ENCODE data around the gene DNAJB6.

DNAJB6 gene

DNA sequence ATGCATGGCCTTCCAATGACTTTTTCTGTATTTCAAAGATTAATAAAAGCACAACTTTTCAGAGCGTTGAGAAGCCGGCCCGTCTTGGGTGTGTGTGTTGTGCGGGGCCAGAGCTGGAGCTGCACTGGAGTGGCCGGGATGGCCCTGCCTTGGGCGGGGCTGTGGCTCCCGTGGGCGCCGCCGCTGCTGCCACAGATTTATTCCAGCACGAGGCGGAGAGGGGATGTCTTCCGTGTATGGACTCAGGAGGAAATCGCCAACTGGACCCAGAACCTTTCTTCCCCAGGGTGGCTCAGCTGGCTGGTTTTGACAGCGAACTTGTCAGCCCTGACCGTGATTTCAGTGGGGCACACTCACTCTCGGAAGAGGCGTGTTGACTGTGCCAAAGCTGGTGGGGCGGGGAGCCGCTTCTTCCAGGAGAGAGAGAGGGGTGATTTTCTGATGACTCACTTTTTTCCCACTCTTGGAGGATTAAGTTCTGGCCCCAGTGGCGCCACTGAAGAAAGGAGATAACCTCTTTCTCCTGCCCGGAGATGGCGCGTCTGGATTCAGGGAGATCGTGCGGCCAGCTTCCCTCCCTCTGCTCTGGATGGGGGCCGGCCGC lies 72.4 kb downstream of the DNAJB6 start:
- no peaks in the 10 kb centered on the region for H3K4me1 ChIP-seq
- H3K4me3 ChIP-seq, result no peak overlapping the region
- TF ChIP-seq, protein P1, sequence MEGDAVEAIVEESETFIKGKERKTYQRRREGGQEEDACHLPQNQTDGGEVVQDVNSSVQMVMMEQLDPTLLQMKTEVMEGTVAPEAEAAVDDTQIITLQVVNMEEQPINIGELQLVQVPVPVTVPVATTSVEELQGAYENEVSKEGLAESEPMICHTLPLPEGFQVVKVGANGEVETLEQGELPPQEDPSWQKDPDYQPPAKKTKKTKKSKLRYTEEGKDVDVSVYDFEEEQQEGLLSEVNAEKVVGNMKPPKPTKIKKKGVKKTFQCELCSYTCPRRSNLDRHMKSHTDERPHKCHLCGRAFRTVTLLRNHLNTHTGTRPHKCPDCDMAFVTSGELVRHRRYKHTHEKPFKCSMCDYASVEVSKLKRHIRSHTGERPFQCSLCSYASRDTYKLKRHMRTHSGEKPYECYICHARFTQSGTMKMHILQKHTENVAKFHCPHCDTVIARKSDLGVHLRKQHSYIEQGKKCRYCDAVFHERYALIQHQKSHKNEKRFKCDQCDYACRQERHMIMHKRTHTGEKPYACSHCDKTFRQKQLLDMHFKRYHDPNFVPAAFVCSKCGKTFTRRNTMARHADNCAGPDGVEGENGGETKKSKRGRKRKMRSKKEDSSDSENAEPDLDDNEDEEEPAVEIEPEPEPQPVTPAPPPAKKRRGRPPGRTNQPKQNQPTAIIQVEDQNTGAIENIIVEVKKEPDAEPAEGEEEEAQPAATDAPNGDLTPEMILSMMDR (IDR thresholded peaks at IDR 0.05), result no peak
- no peak for DNase-seq
- H3K27ac ChIP-seq, result no peak overlapping the region
- intact Hi-C loops (cut with DNase I; ENCODE audit: low total_unique reads), result no loop called here
- H3K36me3 ChIP-seq, result peaks cover 25 to 86% (median 74%) of the 10 kb centered on the region in 3 donors
- no peaks in the 10 kb centered on the region for H3K9me3 ChIP-seq
- H3K27me3 ChIP-seq, result no peaks in the 10 kb centered on the region

DNA sequence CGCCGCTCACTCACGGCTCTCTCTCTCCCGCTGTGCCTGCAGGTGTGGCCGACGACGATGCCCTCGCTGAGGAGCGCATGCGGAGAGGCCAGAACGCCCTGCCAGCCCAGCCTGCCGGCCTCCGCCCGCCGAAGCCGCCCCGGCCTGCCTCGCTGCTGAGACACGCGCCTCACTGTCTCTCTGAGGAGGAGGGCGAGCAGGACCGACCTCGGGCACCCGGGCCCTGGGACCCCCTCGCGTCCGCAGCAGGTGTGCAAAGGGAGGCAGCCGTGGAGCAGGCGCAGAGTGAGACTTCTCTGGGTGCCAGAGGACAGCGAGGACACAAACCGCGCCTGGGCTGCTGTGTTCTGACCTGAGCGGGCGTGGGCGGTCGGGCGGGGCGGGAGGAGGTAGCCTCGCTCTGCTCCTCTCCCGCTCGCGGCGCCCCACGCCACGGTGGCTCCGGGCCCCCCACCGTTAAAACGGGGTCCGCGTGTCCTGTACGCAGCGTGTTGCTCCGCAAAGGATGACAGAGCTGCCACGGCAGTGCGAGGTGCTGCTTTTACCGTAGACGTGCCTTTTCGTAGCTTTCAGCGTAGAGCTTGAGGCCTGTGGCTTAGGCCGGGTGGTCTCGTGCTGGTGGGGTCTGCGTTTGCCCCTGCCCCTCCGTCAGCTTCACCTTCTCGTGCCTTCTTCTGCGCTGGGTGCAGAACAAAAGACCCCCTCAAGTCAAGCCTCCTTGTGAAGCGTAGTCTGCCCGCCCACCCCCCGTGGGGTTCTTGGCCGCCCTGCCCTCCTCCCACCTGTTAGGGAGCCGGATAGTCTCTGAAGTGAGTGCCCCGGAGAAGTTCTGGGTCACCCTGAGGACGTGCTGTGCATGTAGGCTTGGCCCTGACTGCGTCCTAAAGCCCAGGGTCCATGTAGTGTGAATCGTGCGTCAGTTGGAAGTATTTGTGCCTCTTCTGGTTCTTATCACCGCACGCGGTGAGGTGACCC lies 73.2 kb downstream of the DNAJB6 start:
- TF ChIP-seq, protein P1 (IDR thresholded peaks at IDR 0.05), result no peak
- intact Hi-C loops (cut with DNase I; ENCODE audit: low total_unique reads), result no loop called here
- no peak for DNase-seq
- H3K27me3 ChIP-seq, result no peaks in the 10 kb centered on the region
- no peaks in the 10 kb centered on the region for H3K4me1 ChIP-seq
- H3K9me3 ChIP-seq, result no peaks in the 10 kb centered on the region
- H3K36me3 ChIP-seq, result peaks cover 26 to 91% (median 73%) of the 10 kb centered on the region in 3 donors
- no peak overlapping the region for H3K4me3 ChIP-seq
- H3K27ac ChIP-seq, result no peak overlapping the region

DNA sequence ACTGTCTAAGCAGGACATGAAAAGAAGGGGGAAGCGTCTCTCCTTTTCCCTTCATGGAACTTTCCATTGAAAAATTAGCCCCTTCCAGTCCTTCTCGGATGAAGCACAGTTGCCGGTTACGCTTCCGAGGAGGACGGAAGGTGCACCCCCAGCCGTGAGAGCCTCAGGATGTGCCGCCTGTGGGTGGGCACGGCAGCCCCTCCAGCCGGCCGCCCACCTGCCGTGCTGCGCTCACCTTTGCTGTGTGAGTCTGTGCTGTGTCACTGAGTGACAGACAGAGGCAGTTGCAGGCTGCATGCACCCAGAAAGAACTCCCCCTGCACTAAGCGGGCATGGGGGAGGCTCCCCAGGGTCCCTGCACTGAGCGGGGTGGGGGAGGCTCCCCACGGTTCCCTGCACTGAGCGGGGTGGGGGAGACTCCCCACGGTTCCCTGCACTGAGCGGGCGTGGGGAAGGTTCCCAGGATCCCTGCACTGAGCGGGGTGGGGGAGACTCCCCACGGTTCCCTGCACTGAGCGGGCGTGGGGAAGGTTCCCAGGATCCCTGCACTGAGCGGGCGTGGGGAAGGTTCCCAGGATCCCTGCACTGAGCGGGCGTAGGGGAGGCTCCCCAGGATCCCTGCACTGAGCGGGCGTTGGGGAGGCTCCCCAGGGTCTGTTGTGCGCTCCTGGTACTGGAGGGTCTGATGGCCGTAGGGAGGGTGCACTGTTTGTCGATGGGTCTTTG lies 74.2 kb downstream of the DNAJB6 start:
- Histone ChIP-seq H3K36me3 (peaks cover 35 to 94% (median 73%) of the 10 kb centered on the region in 3 donors), H3K4me1 (no peaks in the 10 kb centered on the region), H3K27ac (no peak overlapping the region), H3K27me3 (no peaks in the 10 kb centered on the region), H3K9me3 (no peaks in the 10 kb centered on the region), H3K4me3 (no peak overlapping the region)
- intact Hi-C loops (cut with DNase I; ENCODE audit: low total_unique reads), result no loop called here
- TF ChIP-seq, protein P1 (IDR thresholded peaks at IDR 0.05), result no peak
- DNase-seq, result no peak

DNA sequence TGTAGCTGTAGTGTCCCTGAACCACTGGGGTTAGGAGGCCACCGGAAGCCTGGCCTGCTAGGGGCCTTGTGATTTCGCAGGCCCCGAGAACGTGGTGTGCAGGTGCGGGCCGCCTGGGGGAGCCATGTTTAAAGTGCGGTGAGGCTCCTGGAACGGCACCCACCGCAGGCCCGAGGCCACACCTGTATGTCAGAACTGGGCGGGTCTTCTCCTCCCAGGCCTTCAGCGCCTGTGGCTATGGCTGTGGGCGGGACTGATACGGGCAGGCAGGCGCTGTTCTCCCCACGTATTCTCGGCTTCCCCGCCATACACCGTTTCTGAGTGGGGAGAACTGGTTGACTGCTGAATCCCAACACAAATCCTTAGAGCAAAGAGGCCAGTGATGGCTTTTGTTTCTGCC lies 74.8 kb downstream of the DNAJB6 start:
- Histone ChIP-seq H3K4me1 (no peaks in the 10 kb centered on the region), H3K9me3 (no peaks in the 10 kb centered on the region), H3K4me3 (no peak overlapping the region), H3K27me3 (no peaks in the 10 kb centered on the region), H3K36me3 (peaks cover 41 to 94% (median 73%) of the 10 kb centered on the region in 3 donors), H3K27ac (no peak overlapping the region)
- intact Hi-C loops (cut with DNase I; ENCODE audit: low total_unique reads), result no loop called here
- no peak for DNase-seq
- TF ChIP-seq, protein P1 (IDR thresholded peaks at IDR 0.05), result no peak

- H3K4me3 ChIP-seq, result no peak overlapping the region
- intact Hi-C loops (cut with DNase I; ENCODE audit: low total_unique reads), result no loop called here
- H3K36me3 ChIP-seq, result peaks cover 46 to 94% (median 73%) of the 10 kb centered on the region in 3 donors
- no peaks in the 10 kb centered on the region for H3K4me1 ChIP-seq
- TF ChIP-seq, protein P1 (IDR thresholded peaks at IDR 0.05), result no peak
- H3K27ac ChIP-seq, result no peak overlapping the region
- no peaks in the 10 kb centered on the region for H3K9me3 ChIP-seq
- DNase-seq, result no peak
- no peaks in the 10 kb centered on the region for H3K27me3 ChIP-seq
These were observed 75.2 kb downstream of the DNAJB6 start for GRCh38 chr7:157412021-157412443.

Measured in tibial artery (tissue), 4 donors.